K562 (cell line): ENCODE data around the gene TBC1D9. TPM values are rescaled to one million over a fixed set of nuclear protein-coding genes. Genes with fewer than 3 reads are reported as not detected.

ENCODE experiments used
- ATAC-seq: fragments of 200-7000 bp; cut with Tn5 transposase; 3 replicates; pipeline ENCODE4 v1.9.1; 2020; ENCODE audit warnings: moderate library complexity
- BruUV-seq: library from RNA; stranded (reverse); fragments of 400-500 nt; replicated peaks from 2 replicates; lab custom pipeline; 2021; lab: Mats Ljungman, UMichigan
- CTCF ChIA-PET: fragments of 300-600 bp; formaldehyde crosslinking; extraction: SDS; loops from one replicate; lab custom pipeline; 2021; ENCODE audit warnings: low intra/inter-chr PET ratio; lab: Yijun Ruan, JAX
- POLR2A ChIA-PET: fragments of 300-600, 350-650 bp; sonication (Branson Sonifier 250); formaldehyde crosslinking; extraction: SDS; loops from one replicate; lab custom pipeline; 2021; ENCODE audit warnings: antibody characterized with exemption, inconsistent platforms; lab: Yijun Ruan, JAX
- DNase-seq, 4 experiments: peaks; one replicate each; pipeline versions ENCODE4 v3.0.0 to v3.0.0-alpha.2; 2011 to 2018; ENCODE audit warnings: low spot score in 3 of 4, mixed read lengths in 3 of 4; ENCODE audit errors: extremely low read depth in 1 of 4
- FAIRE-seq: peaks from 2 replicates; lab custom pipeline; 2011; peaks lifted over from hg19 to GRCh38; lab: Jason Lieb, UNC
- H2AFZ ChIP-seq: 2 replicates; pipeline ENCODE4 v1.6.0; 2011; ENCODE audit warnings: low read depth, low read length, control low read depth, inconsistent platforms
- H3K27ac ChIP-seq: fragments of 200-600 bp; 3 replicates; pipeline ENCODE4 v1.8.0; 2011; ENCODE audit warnings: low read depth, mild to moderate bottlenecking, control low read depth, inconsistent platforms, low read length, moderate library complexity, mixed read lengths; ENCODE audit errors: extremely low read depth
- H3K27me3 ChIP-seq, 2 experiments: fragments of 300-600 bp in 1 of 2; 2 replicates in 1 of 2; 3 replicates in 1 of 2; pipeline versions ENCODE4 v1.6.0 to v1.8.0; 2011; ENCODE audit warnings: inconsistent platforms in 2 of 2, low read length in 2 of 2, mild to moderate bottlenecking in 1 of 2, mixed read lengths in 1 of 2, moderate library complexity in 1 of 2; ENCODE audit not compliant: control insufficient read depth in 2 of 2, insufficient read depth in 2 of 2
- H3K36me3 ChIP-seq: fragments of 300-600 bp; 3 replicates; pipeline ENCODE4 v1.8.0; 2011; ENCODE audit warnings: mild to moderate bottlenecking, low read length, inconsistent platforms; ENCODE audit not compliant: control insufficient read depth, insufficient read depth
- H3K4me1 ChIP-seq, 2 experiments: fragments of 200-600 bp in 1 of 2; replicated peaks in 1 of 2; 2 replicates in 1 of 2; 3 replicates in 1 of 2; pipeline versions ENCODE4 v1.5.1 to v1.8.0; 2011; ENCODE audit warnings: inconsistent platforms in 2 of 2, low read length in 2 of 2, mild to moderate bottlenecking in 1 of 2, mixed read lengths in 1 of 2, moderate library complexity in 1 of 2; ENCODE audit not compliant: control insufficient read depth in 2 of 2, insufficient read depth in 2 of 2
- H3K4me2 ChIP-seq: 2 replicates; pipeline ENCODE4 v1.6.1; 2011; ENCODE audit warnings: low read length, control low read depth, inconsistent platforms, mixed read lengths; ENCODE audit not compliant: insufficient read depth
- H3K4me3 ChIP-seq: fragments of 200-600 bp; sonication (generic), shearing (Covaris generic); 2 replicates; pipeline ENCODE4 v1.5.1; 2016; ENCODE audit warnings: control low read depth, inconsistent platforms
- H3K79me2 ChIP-seq: fragments of 200-600 bp; 3 replicates; pipeline ENCODE4 v1.8.0; 2011; ENCODE audit warnings: low read length, inconsistent platforms; ENCODE audit not compliant: control insufficient read depth, insufficient read depth
- H3K9ac ChIP-seq, 2 experiments: 2 replicates each; pipeline versions ENCODE4 v1.6.0 to v1.6.1; 2011; ENCODE audit warnings: low read depth in 2 of 2, low read length in 2 of 2, control low read depth in 1 of 2, inconsistent platforms in 1 of 2, mild to moderate bottlenecking in 1 of 2, mixed read lengths in 1 of 2; ENCODE audit not compliant: insufficient read depth in 1 of 2
- H3K9me1 ChIP-seq: one replicate; pipeline ENCODE4 v1.6.0; 2011; ENCODE audit warnings: inconsistent platforms, mild to moderate bottlenecking, low read length, moderate library complexity; ENCODE audit not compliant: control insufficient read depth, insufficient read depth
- H3K9me3 ChIP-seq: replicated peaks from 2 replicates; pipeline ENCODE4 v1.5.1; 2011; ENCODE audit warnings: low read depth, low read length, inconsistent platforms; ENCODE audit not compliant: control insufficient read depth, insufficient read depth
- H4K20me1 ChIP-seq: replicated peaks from 2 replicates; pipeline ENCODE4 v1.6.1; 2011; ENCODE audit warnings: low read length, inconsistent platforms, mixed read lengths; ENCODE audit not compliant: control insufficient read depth, insufficient read depth
- BCOR ChIP-seq: fragments of 450-650 bp; IDR thresholded peaks from 2 replicates; pipeline ENCODE4 v1.6.1; 2016
- BHLHE40 ChIP-seq: IDR thresholded peaks from 2 replicates; pipeline ENCODE4 v1.6.1; 2011; ENCODE audit warnings: low read length, improper control_type of control experiment
- CHD4 ChIP-seq: fragments of 200-600 bp; sonication (generic); IDR thresholded peaks from 3 replicates; pipeline ENCODE4 v1.6.1; 2012; ENCODE audit warnings: low read depth, mild to moderate bottlenecking, mixed read lengths, low read length, inconsistent platforms; ENCODE audit not compliant: insufficient read depth, insufficient replicate concordance, poor library complexity, severe bottlenecking
- FOXK1 ChIP-seq: sonication (generic); formaldehyde crosslinking; IDR thresholded peaks from 2 replicates; pipeline ENCODE4 v1.8.0; 2022; ENCODE audit warnings: missing genetic modification reagents, mild to moderate bottlenecking, borderline replicate concordance
- GATAD2B ChIP-seq: fragments of 450-650 bp; IDR thresholded peaks from 2 replicates; pipeline ENCODE4 v1.6.1; 2017; ENCODE audit warnings: mild to moderate bottlenecking, borderline replicate concordance
- JUNB ChIP-seq: fragments of 450-650 bp; formaldehyde crosslinking; conservative IDR thresholded peaks from 2 replicates; pipeline ENCODE4 v1.4.0; 2020; ENCODE audit warnings: mild to moderate bottlenecking
- NONO ChIP-seq, 2 experiments: fragments of 200-400 bp in 1 of 2; fragments of 450-650 bp in 1 of 2; formaldehyde crosslinking in 1 of 2; IDR thresholded peaks; 2 replicates each; pipeline ENCODE4 v1.6.1; 2017; ENCODE audit warnings: low read depth in 2 of 2, mild to moderate bottlenecking in 2 of 2, moderate library complexity in 2 of 2, low read length in 1 of 2
- NR3C1 ChIP-seq: sonication (generic); formaldehyde crosslinking; IDR thresholded peaks from 2 replicates; pipeline ENCODE4 v1.8.1; 2022; ENCODE audit warnings: missing genetic modification reagents
- RFX5 ChIP-seq: IDR thresholded peaks from 2 replicates; pipeline ENCODE4 v1.6.1; 2011; ENCODE audit warnings: low read depth, mild to moderate bottlenecking, improper control_type of control experiment, low read length
- SMARCA5 ChIP-seq: fragments of 450-650 bp; IDR thresholded peaks from 2 replicates; pipeline ENCODE4 v1.6.1; 2016
- TOE1 ChIP-seq, 2 experiments: fragments of 450-650 bp in 1 of 2; sonication (generic) in 1 of 2; formaldehyde crosslinking in 1 of 2; IDR thresholded peaks; 2 replicates each; pipeline versions ENCODE4 v1.7.1 to v1.8.0; 2016 to 2022; ENCODE audit warnings: borderline replicate concordance in 2 of 2, mild to moderate bottlenecking in 2 of 2, antibody characterized with exemption in 1 of 2, inconsistent platforms in 1 of 2, low read depth in 1 of 2, missing genetic modification reagents in 1 of 2, moderate library complexity in 1 of 2
- ZKSCAN3 ChIP-seq: fragments of 250-450 bp; sonication (Bioruptor Pico); IDR thresholded peaks from 2 replicates; pipeline ENCODE4 v1.4.0; 2020
- WGBS: fragments of 100-300 bp; shearing (Covaris generic); methylation state at CpG from one replicate; pipeline ENCODE4 v1.1.6; 2016; ENCODE audit warnings: low coverage, mixed read lengths; ENCODE audit not compliant: insufficient coverage; ENCODE audit errors: missing lambda C conversion rate; 5-methylcytosine and 5-hydroxymethylcytosine counted together
- in situ Hi-C: fragments of 300-500 bp; cut with MboI; formaldehyde crosslinking; loops from 4 replicates; pipeline ENCODE4 v1.15.0; 2018; ENCODE audit warnings: inconsistent platforms, mixed read lengths
- intact Hi-C: fragments of 100-400 bp; cut with micrococcal nuclease; formaldehyde crosslinking; loops from 2 replicates; pipeline ENCODE4 v1.14.2; 2022
- polyA plus RNA-seq, 8 experiments: library from polyadenylated mRNA; depleted of rRNA in 4 of 8; stranded (reverse) in 5 of 8; unstranded in 3 of 8; fragments of >200 nt; fragmentation: Nextera tagmentation in 2 of 8; fragmentation: Illumina TruSeq in 1 of 8; extraction: Ambion mirVana in 2 of 8; extraction: Trizol in 1 of 8; gene quantifications; 2 replicates each; pipeline versions ENCODE4 v1.2.1 to v1.2.3, GENCODE V29; 2011 to 2014; ENCODE audit warnings: inconsistent platforms in 1 of 8, missing spikeins in 1 of 8
- total RNA-seq, 7 experiments: library from RNA; depleted of rRNA in 6 of 7; stranded (reverse); fragments of >200 nt in 6 of 7; fragmentation: Illumina TruSeq in 2 of 7; extraction: Trizol in 2 of 7; gene quantifications; 2 replicates each; pipeline versions ENCODE4 v1.2.1 to v1.2.3, GENCODE V29; 2011 to 2021; ENCODE audit warnings: low replicate concordance in 1 of 7
- TF ChIP-seq, protein P1 (sequence below), 2 experiments: IDR thresholded peaks; 2 replicates each; pipeline ENCODE4 v1.6.1; 2012; ENCODE audit warnings: improper control_type of control experiment in 2 of 2, low read depth in 2 of 2, low read length in 2 of 2, borderline replicate concordance in 1 of 2
- TF ChIP-seq, protein P2 (sequence below): fragments of 450-650 bp; conservative IDR thresholded peaks from 2 replicates; pipeline ENCODE4 v1.6.1; 2016; ENCODE audit warnings: missing genetic modification characterization, low read depth, mild to moderate bottlenecking, control low read depth, missing compliant biosample characterization

The TBC1D9 gene
- total and polyA plus RNA-seq, 9 of the 15 experiments (the other 6 are each of a cell fraction or from before 2014, with no cell fraction given) = 0.13 TPM; not detected in 8

DNA sequence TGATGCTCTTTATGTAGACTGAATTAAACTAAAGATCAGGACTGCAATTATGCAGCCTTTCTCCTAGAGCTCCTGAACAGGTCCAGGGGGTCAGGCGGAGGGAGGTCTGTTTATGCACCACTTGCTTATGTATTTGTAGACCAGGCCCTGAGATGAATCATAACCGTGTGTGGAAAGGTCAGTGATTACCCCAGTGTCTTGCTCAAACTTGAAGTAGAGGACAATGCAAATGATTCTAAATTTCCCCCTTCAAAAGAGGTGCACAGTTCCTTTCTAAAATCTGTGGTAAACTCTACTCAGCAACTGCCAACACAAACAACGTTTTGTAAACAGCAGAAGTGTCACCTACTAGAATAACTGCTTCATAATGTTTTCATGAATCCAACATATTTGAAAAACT, 13.0 kb upstream of the TBC1D9 start:
- no peak for ATAC-seq
- CTCF ChIA-PET = no interaction called here
- WGBS = 2% methylated on average over 3 of the region's 3 CpGs

More for the DNA sequence above, 13.0 kb upstream of the TBC1D9 start:
- no peak overlapping the region for H2AFZ ChIP-seq
- no peaks in the 10 kb centered on the region for H3K27me3 ChIP-seq
- no peaks in the 10 kb centered on the region for H3K9me1 ChIP-seq
- no peak overlapping the region for H3K27ac ChIP-seq
- intact Hi-C loops (no loop called here), in situ Hi-C loops (no loop called here)
- FAIRE-seq = no peak
- POLR2A ChIA-PET = no interaction called here
- no peak overlapping the region for H3K4me3 ChIP-seq
- no peak overlapping the region for H3K9ac ChIP-seq
- no peaks in the 10 kb centered on the region for H3K4me1 ChIP-seq
- DNase-seq = no peak
- no peaks in the 10 kb centered on the region for H3K36me3 ChIP-seq
- no peak overlapping the region for H3K4me2 ChIP-seq
- BruUV-seq = no TSS peak
- no peak for TF ChIP-seq ZKSCAN3
- no peak for TF ChIP-seq JUNB (CRISPR knock-in tag)
- no peak for TF ChIP-seq SMARCA5
- TF ChIP-seq TOE1 (IDR thresholded peaks at IDR 0.05; ENCODE audit: borderline replicate concordance) = no peak
- no peak for TF ChIP-seq TOE1 (CRISPR knock-in tag; IDR thresholded peaks at IDR 0.05; ENCODE audit: borderline replicate concordance, low read depth)
- TF ChIP-seq BHLHE40 = no peak
- TF ChIP-seq FOXK1 (CRISPR knock-in tag) = no peak
- no peak for TF ChIP-seq CHD4
- TF ChIP-seq BCOR = no peak
- TF ChIP-seq RFX5 = no peak
- no peak for TF ChIP-seq NONO (IDR thresholded peaks at IDR 0.05; ENCODE audit: low read depth in 2 of 2, low read length in 1 of 2)
- TF ChIP-seq, protein P1, sequence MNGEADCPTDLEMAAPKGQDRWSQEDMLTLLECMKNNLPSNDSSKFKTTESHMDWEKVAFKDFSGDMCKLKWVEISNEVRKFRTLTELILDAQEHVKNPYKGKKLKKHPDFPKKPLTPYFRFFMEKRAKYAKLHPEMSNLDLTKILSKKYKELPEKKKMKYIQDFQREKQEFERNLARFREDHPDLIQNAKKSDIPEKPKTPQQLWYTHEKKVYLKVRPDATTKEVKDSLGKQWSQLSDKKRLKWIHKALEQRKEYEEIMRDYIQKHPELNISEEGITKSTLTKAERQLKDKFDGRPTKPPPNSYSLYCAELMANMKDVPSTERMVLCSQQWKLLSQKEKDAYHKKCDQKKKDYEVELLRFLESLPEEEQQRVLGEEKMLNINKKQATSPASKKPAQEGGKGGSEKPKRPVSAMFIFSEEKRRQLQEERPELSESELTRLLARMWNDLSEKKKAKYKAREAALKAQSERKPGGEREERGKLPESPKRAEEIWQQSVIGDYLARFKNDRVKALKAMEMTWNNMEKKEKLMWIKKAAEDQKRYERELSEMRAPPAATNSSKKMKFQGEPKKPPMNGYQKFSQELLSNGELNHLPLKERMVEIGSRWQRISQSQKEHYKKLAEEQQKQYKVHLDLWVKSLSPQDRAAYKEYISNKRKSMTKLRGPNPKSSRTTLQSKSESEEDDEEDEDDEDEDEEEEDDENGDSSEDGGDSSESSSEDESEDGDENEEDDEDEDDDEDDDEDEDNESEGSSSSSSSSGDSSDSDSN (IDR thresholded peaks at IDR 0.05; ENCODE audit: borderline replicate concordance in 1 of 2, low read depth in 2 of 2, low read length in 2 of 2) = no peak
- TF ChIP-seq, protein P2, sequence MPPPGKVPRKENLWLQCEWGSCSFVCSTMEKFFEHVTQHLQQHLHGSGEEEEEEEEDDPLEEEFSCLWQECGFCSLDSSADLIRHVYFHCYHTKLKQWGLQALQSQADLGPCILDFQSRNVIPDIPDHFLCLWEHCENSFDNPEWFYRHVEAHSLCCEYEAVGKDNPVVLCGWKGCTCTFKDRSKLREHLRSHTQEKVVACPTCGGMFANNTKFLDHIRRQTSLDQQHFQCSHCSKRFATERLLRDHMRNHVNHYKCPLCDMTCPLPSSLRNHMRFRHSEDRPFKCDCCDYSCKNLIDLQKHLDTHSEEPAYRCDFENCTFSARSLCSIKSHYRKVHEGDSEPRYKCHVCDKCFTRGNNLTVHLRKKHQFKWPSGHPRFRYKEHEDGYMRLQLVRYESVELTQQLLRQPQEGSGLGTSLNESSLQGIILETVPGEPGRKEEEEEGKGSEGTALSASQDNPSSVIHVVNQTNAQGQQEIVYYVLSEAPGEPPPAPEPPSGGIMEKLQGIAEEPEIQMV (tag) = no peak
- TF ChIP-seq GATAD2B = no peak
- TF ChIP-seq NR3C1 (CRISPR knock-in tag) = no peak
- no peaks in the 10 kb centered on the region for H4K20me1 ChIP-seq
- H3K9me3 ChIP-seq = no peaks in the 10 kb centered on the region
- no peaks in the 10 kb centered on the region for H3K79me2 ChIP-seq
